ENCODE measurements around the gene RGS3.

Gene RGS3

GRCh38 chr9:113613815-113614413, 150.4 kb downstream of the RGS3 start:
- Histone ChIP-seq H3K27me3 (ENCODE audit: low read depth, low read length) (no peaks in the 10 kb centered on the region), H3K4me1 (ENCODE audit: control insufficient read depth in 1 of 2, insufficient read depth in 2 of 2, low read length in 2 of 2) (no peaks in the 10 kb centered on the region), H3K36me3 (ENCODE audit: control insufficient read depth in 1 of 2, insufficient read depth in 2 of 2, low read length in 2 of 2) (no peaks in the 10 kb centered on the region), H3K4me3 (ENCODE audit: low read depth in 1 of 2, low read length in 2 of 2) (no peak overlapping the region), H3K27ac (ENCODE audit: low read length) (peak overlapping the region; percentile 50), H3K9me3 (ENCODE audit: control insufficient read depth in 1 of 2, low read length in 2 of 2) (no peaks in the 10 kb centered on the region)

GRCh38 chr9:113614843-113615648, 151.5 kb downstream of the RGS3 start:
- Histone ChIP-seq H3K4me1 (ENCODE audit: control insufficient read depth in 1 of 2, insufficient read depth in 2 of 2, low read length in 2 of 2) (peaks cover 5 to 11% of the 10 kb centered on the region in 2 donors), H3K27ac (ENCODE audit: low read length) (peak overlapping the region; percentile 50), H3K36me3 (ENCODE audit: control insufficient read depth in 1 of 2, insufficient read depth in 2 of 2, low read length in 2 of 2) (no peaks in the 10 kb centered on the region), H3K4me3 (ENCODE audit: low read depth in 1 of 2, low read length in 2 of 2) (peak overlapping the region in 1 of 2 donors; percentile 9), H3K9me3 (ENCODE audit: control insufficient read depth in 1 of 2, low read length in 2 of 2) (no peaks in the 10 kb centered on the region), H3K27me3 (ENCODE audit: low read depth, low read length) (no peaks in the 10 kb centered on the region)

- peaks cover 15 to 21% of the 10 kb centered on the region in 2 donors for H3K4me1 ChIP-seq (ENCODE audit: control insufficient read depth in 1 of 2, insufficient read depth in 2 of 2, low read length in 2 of 2)
- H3K36me3 ChIP-seq (ENCODE audit: control insufficient read depth in 1 of 2, insufficient read depth in 2 of 2, low read length in 2 of 2) = peaks cover 0 to 4% of the 10 kb centered on the region in 2 donors
- H3K27me3 ChIP-seq (ENCODE audit: low read depth, low read length) = no peaks in the 10 kb centered on the region
- H3K4me3 ChIP-seq (ENCODE audit: low read depth in 1 of 2, low read length in 2 of 2) = no peak overlapping the region
- H3K27ac ChIP-seq (ENCODE audit: low read length) = peak overlapping the region; percentile 50
- H3K9me3 ChIP-seq (ENCODE audit: control insufficient read depth in 1 of 2, low read length in 2 of 2) = no peaks in the 10 kb centered on the region
These were observed 152.6 kb downstream of the RGS3 start for GRCh38 chr9:113616116-113616515.

- Histone ChIP-seq H3K4me1 (ENCODE audit: control insufficient read depth in 1 of 2, insufficient read depth in 2 of 2, low read length in 2 of 2) (peaks cover 22 to 25% of the 10 kb centered on the region in 2 donors), H3K36me3 (ENCODE audit: control insufficient read depth in 1 of 2, insufficient read depth in 2 of 2, low read length in 2 of 2) (peaks cover 0 to 9% of the 10 kb centered on the region in 2 donors), H3K4me3 (ENCODE audit: low read depth in 1 of 2, low read length in 2 of 2) (no peak overlapping the region), H3K27ac (ENCODE audit: low read length) (no peak overlapping the region), H3K9me3 (ENCODE audit: control insufficient read depth in 1 of 2, low read length in 2 of 2) (no peaks in the 10 kb centered on the region), H3K27me3 (ENCODE audit: low read depth, low read length) (no peaks in the 10 kb centered on the region)
These were observed 153.3 kb downstream of the RGS3 start for GRCh38 chr9:113616621-113617496.

- H3K9me3 ChIP-seq (ENCODE audit: control insufficient read depth in 1 of 2, low read length in 2 of 2) = no peaks in the 10 kb centered on the region
- H3K27ac ChIP-seq (ENCODE audit: low read length) = no peak overlapping the region
- peaks cover 25% of the 10 kb centered on the region in 2 donors for H3K4me1 ChIP-seq (ENCODE audit: control insufficient read depth in 1 of 2, insufficient read depth in 2 of 2, low read length in 2 of 2)
- H3K27me3 ChIP-seq (ENCODE audit: low read depth, low read length) = no peaks in the 10 kb centered on the region
- H3K36me3 ChIP-seq (ENCODE audit: control insufficient read depth in 1 of 2, insufficient read depth in 2 of 2, low read length in 2 of 2) = peaks cover 0 to 13% of the 10 kb centered on the region in 2 donors
- H3K4me3 ChIP-seq (ENCODE audit: low read depth in 1 of 2, low read length in 2 of 2) = no peak overlapping the region
These were observed 154.0 kb downstream of the RGS3 start for GRCh38 chr9:113617550-113617949.

GRCh38 chr9:113618836-113619490, 155.4 kb downstream of the RGS3 start:
- Histone ChIP-seq H3K4me1 (ENCODE audit: control insufficient read depth in 1 of 2, insufficient read depth in 2 of 2, low read length in 2 of 2) (peaks cover 25% of the 10 kb centered on the region in 2 donors), H3K9me3 (ENCODE audit: control insufficient read depth in 1 of 2, low read length in 2 of 2) (no peaks in the 10 kb centered on the region), H3K27ac (ENCODE audit: low read length) (no peak overlapping the region), H3K4me3 (ENCODE audit: low read depth in 1 of 2, low read length in 2 of 2) (no peak overlapping the region), H3K36me3 (ENCODE audit: control insufficient read depth in 1 of 2, insufficient read depth in 2 of 2, low read length in 2 of 2) (peaks cover 0 to 14% of the 10 kb centered on the region in 2 donors), H3K27me3 (ENCODE audit: low read depth, low read length) (no peaks in the 10 kb centered on the region)

- Histone ChIP-seq H3K27ac (ENCODE audit: low read length) (peak overlapping the region; percentile 46), H3K27me3 (ENCODE audit: low read depth, low read length) (no peaks in the 10 kb centered on the region), H3K4me1 (ENCODE audit: control insufficient read depth in 1 of 2, insufficient read depth in 2 of 2, low read length in 2 of 2) (peaks cover 25% of the 10 kb centered on the region in 2 donors), H3K36me3 (ENCODE audit: control insufficient read depth in 1 of 2, insufficient read depth in 2 of 2, low read length in 2 of 2) (peaks cover 0 to 14% of the 10 kb centered on the region in 2 donors), H3K4me3 (ENCODE audit: low read depth in 1 of 2, low read length in 2 of 2) (no peak overlapping the region), H3K9me3 (ENCODE audit: control insufficient read depth in 1 of 2, low read length in 2 of 2) (no peaks in the 10 kb centered on the region)
These were observed 156.2 kb downstream of the RGS3 start for GRCh38 chr9:113619491-113620376.

GRCh38 chr9:113620377-113621161, 157.0 kb downstream of the RGS3 start:
- H3K27me3 ChIP-seq (ENCODE audit: low read depth, low read length) = no peaks in the 10 kb centered on the region
- H3K4me1 ChIP-seq (ENCODE audit: control insufficient read depth in 1 of 2, insufficient read depth in 2 of 2, low read length in 2 of 2) = peaks cover 25% of the 10 kb centered on the region in 2 donors
- H3K27ac ChIP-seq (ENCODE audit: low read length) = peak overlapping the region; percentile 90
- no peak overlapping the region for H3K4me3 ChIP-seq (ENCODE audit: low read depth in 1 of 2, low read length in 2 of 2)
- no peaks in the 10 kb centered on the region for H3K9me3 ChIP-seq (ENCODE audit: control insufficient read depth in 1 of 2, low read length in 2 of 2)
- peaks cover 0 to 14% of the 10 kb centered on the region in 2 donors for H3K36me3 ChIP-seq (ENCODE audit: control insufficient read depth in 1 of 2, insufficient read depth in 2 of 2, low read length in 2 of 2)

GRCh38 chr9:113621309-113621791, 157.8 kb downstream of the RGS3 start:
- H3K27me3 ChIP-seq (ENCODE audit: low read depth, low read length) = no peaks in the 10 kb centered on the region
- H3K4me3 ChIP-seq (ENCODE audit: low read depth in 1 of 2, low read length in 2 of 2) = no peak overlapping the region
- peaks cover 0 to 14% of the 10 kb centered on the region in 2 donors for H3K36me3 ChIP-seq (ENCODE audit: control insufficient read depth in 1 of 2, insufficient read depth in 2 of 2, low read length in 2 of 2)
- peak overlapping the region; percentile 90 for H3K27ac ChIP-seq (ENCODE audit: low read length)
- peaks cover 25% of the 10 kb centered on the region in 2 donors for H3K4me1 ChIP-seq (ENCODE audit: control insufficient read depth in 1 of 2, insufficient read depth in 2 of 2, low read length in 2 of 2)
- H3K9me3 ChIP-seq (ENCODE audit: control insufficient read depth in 1 of 2, low read length in 2 of 2) = no peaks in the 10 kb centered on the region
